NOMO-1 treated with DMSO at 0.1 percent for 48 hours (cell line): Measurements from ENCODE around the gene CCNJL.
"Not testable (repeated sequence)": the region's sequence is repeated elsewhere in the genome, so short reads cannot be mapped to it uniquely, and the experiment has no call there.

Experiments
- DNase-seq: peaks from one replicate; lab custom pipeline; 2025; ENCODE audit not compliant: unreplicated experiment; lab: John Stamatoyannopoulos, UW

Gene CCNJL

GRCh38 chr5:160312134-160312959 is at the start of gene CCNJL:
Gene CCNJL, minus strand, starts transcription at chr5:160312564. Its CDS starts 641 bp downstream, at chr5:160311923.
- DNase-seq, result peak; percentile 7

- DNase-seq, result no peak
Measured at GRCh38 chr5:160361624-160362228, 49.4 kb upstream of the CCNJL start.

GRCh38 chr5:160360310-160360709 is 47.9 kb upstream of the CCNJL start:
- no peak for DNase-seq

GRCh38 chr5:160359816-160360215 is 47.5 kb upstream of the CCNJL start:
- no peak for DNase-seq

GRCh38 chr5:160359242-160359641 is 46.9 kb upstream of the CCNJL start:
- DNase-seq, result no peak

GRCh38 chr5:160357861-160358411 is 45.6 kb upstream of the CCNJL start:
- DNase-seq, result no peak

- DNase-seq, result no peak
Measured at GRCh38 chr5:160357394-160357793, 45.0 kb upstream of the CCNJL start.

- DNase-seq, result no peak
Measured at GRCh38 chr5:160356550-160357347, 44.4 kb upstream of the CCNJL start.

GRCh38 chr5:160354666-160355065 is 42.3 kb upstream of the CCNJL start:
- no peak for DNase-seq

- no peak for DNase-seq
Measured at GRCh38 chr5:160353379-160353778, 41.0 kb upstream of the CCNJL start.

- DNase-seq, result no peak
Measured at GRCh38 chr5:160352308-160352707, 39.9 kb upstream of the CCNJL start.

GRCh38 chr5:160349935-160350303 is 37.6 kb upstream of the CCNJL start:
- DNase-seq, result no peak

- DNase-seq, result no peak
Measured at GRCh38 chr5:160349249-160349934, 37.0 kb upstream of the CCNJL start.

- DNase-seq, result no peak
Measured at GRCh38 chr5:160348080-160348479, 35.7 kb upstream of the CCNJL start.

- DNase-seq, result no peak
Measured at GRCh38 chr5:160347448-160347847, 35.1 kb upstream of the CCNJL start.

- no peak for DNase-seq
Measured at GRCh38 chr5:160342413-160342941, 30.1 kb upstream of the CCNJL start.

GRCh38 chr5:160341309-160341870 is 29.0 kb upstream of the CCNJL start:
- DNase-seq, result no peak

- not testable (repeated sequence) for DNase-seq
Measured at GRCh38 chr5:160340513-160340912, 28.1 kb upstream of the CCNJL start.

GRCh38 chr5:160339406-160340130 is 27.2 kb upstream of the CCNJL start:
- no peak for DNase-seq

- peak; percentile 20 for DNase-seq
Measured at GRCh38 chr5:160334716-160335115, 22.4 kb upstream of the CCNJL start.
